ENCODE measurements around the gene LGALS9B.
"Not testable (repeated sequence)": the region's sequence is repeated elsewhere in the genome, so short reads cannot be mapped to it uniquely, and the experiment has no call there.

- TF ChIP-seq RFX5 (IDR thresholded peaks at IDR 0.05; ENCODE audit: low read length); GATA2 (CRISPR knock-in tag; IDR thresholded peaks at IDR 0.05); SIN3A (IDR thresholded peaks at IDR 0.05; ENCODE audit: borderline replicate concordance, low read depth, low read length); CTCF (IDR thresholded peaks at IDR 0.05); EZH2phosphoT487 (IDR thresholded peaks at IDR 0.05; ENCODE audit: borderline replicate concordance, low read depth); REST (IDR thresholded peaks at IDR 0.05; ENCODE audit: low read depth, low read length); FOXM1 (IDR thresholded peaks at IDR 0.05; ENCODE audit: low read depth); YY1 (IDR thresholded peaks at IDR 0.05; ENCODE audit: low read depth); RAD21 (IDR thresholded peaks at IDR 0.05; ENCODE audit: low read length); CHD2 (IDR thresholded peaks at IDR 0.05; ENCODE audit: low read length, partially characterized antibody); USF2 (IDR thresholded peaks at IDR 0.05; ENCODE audit: borderline replicate concordance, low read depth, low read length): not testable (repeated sequence)
These were observed 6.7 kb upstream of the LGALS9B start for GRCh38 chr17:20474081-20474480.
